Endothelial cell of umbilical vein (primary cell): ENCODE results near the gene LRRTM4. TPM values are rescaled to one million over a fixed set of nuclear protein-coding genes. Genes with fewer than 3 reads are reported as not detected.

ENCODE experiments used
- BruUV-seq: library from RNA; stranded (reverse); fragments of 400-500 nt; replicated peaks from 2 replicates; lab custom pipeline; 2021; lab: Mats Ljungman, UMichigan
- CTCF ChIA-PET: fragments of 300-600, 350-600 bp; sonication (Branson Sonifier 250); formaldehyde crosslinking; loops from one replicate; lab custom pipeline; 2021; ENCODE audit warnings: antibody characterized with exemption, inconsistent platforms; lab: Charles Lee
- POLR2A ChIA-PET: fragments of 300-600, 350-600 bp; sonication (Branson Sonifier 250); formaldehyde crosslinking; loops from one replicate; lab custom pipeline; 2021; ENCODE audit warnings: antibody characterized with exemption, inconsistent platforms; lab: Charles Lee
- DNase-seq: peaks from one replicate; pipeline ENCODE4 v3.0.0-alpha.2; 2011; ENCODE audit warnings: low read depth, low spot score
- FAIRE-seq: peaks from 2 replicates; lab custom pipeline; 2011; peaks lifted over from hg19 to GRCh38; lab: Jason Lieb, UNC
- H2AFZ ChIP-seq: 2 replicates; pipeline ENCODE4 v1.6.0; 2012; ENCODE audit warnings: low read depth, low read length, control low read depth, inconsistent platforms
- H3K27ac ChIP-seq: 2 replicates; pipeline ENCODE4 v1.5.1; 2011; ENCODE audit warnings: low read depth, mild to moderate bottlenecking, control low read depth, low read length, moderate library complexity; ENCODE audit not compliant: insufficient read depth
- H3K27me3 ChIP-seq, 2 experiments: 2 replicates each; pipeline versions ENCODE4 v1.6.0 to v1.6.1; 2011; ENCODE audit warnings: low read length in 2 of 2, mixed read lengths in 1 of 2; ENCODE audit not compliant: control insufficient read depth in 2 of 2, insufficient read depth in 2 of 2
- H3K36me3 ChIP-seq, 2 experiments: 2 replicates in 1 of 2; 3 replicates in 1 of 2; pipeline ENCODE4 v1.5.1; 2011; ENCODE audit warnings: low read length in 2 of 2, mild to moderate bottlenecking in 1 of 2, moderate library complexity in 1 of 2; ENCODE audit not compliant: control insufficient read depth in 2 of 2, insufficient read depth in 2 of 2; ENCODE audit errors: extremely low read depth in 1 of 2
- H3K4me1 ChIP-seq: 3 replicates; pipeline ENCODE4 v1.5.1; 2011; ENCODE audit warnings: mild to moderate bottlenecking, low read length; ENCODE audit not compliant: control insufficient read depth, insufficient read depth; ENCODE audit errors: extremely low read depth
- H3K4me2 ChIP-seq: 2 replicates; pipeline ENCODE4 v1.6.1; 2011; ENCODE audit warnings: low read length, control low read depth, mixed read lengths; ENCODE audit not compliant: insufficient read depth
- H3K4me3 ChIP-seq, 3 experiments: fragments of 200-600 bp in 1 of 3; sonication (generic), shearing (Covaris generic) in 1 of 3; replicated peaks in 1 of 3; 2 replicates each; pipeline ENCODE4 v1.5.1; 2011 to 2016; ENCODE audit warnings: control low read depth in 3 of 3, low read length in 3 of 3, mild to moderate bottlenecking in 2 of 3, inconsistent platforms in 1 of 3, low read depth in 1 of 3, moderate library complexity in 1 of 3; ENCODE audit not compliant: insufficient read depth in 1 of 3
- H3K79me2 ChIP-seq: 2 replicates; pipeline ENCODE4 v1.6.0; 2012; ENCODE audit warnings: low read length, inconsistent platforms; ENCODE audit not compliant: control insufficient read depth, insufficient read depth
- H3K9ac ChIP-seq: replicated peaks from 2 replicates; pipeline ENCODE3; 2011; ENCODE audit warnings: low read length, control low read depth; ENCODE audit not compliant: insufficient read depth; ENCODE audit errors: extremely low read depth
- H3K9me1 ChIP-seq: replicated peaks from 3 replicates; pipeline ENCODE4 v1.6.0; 2011; ENCODE audit warnings: mild to moderate bottlenecking, low read length; ENCODE audit not compliant: control insufficient read depth, insufficient read depth; ENCODE audit errors: extremely low read depth
- H3K9me3 ChIP-seq: replicated peaks from 2 replicates; pipeline ENCODE4 v1.5.1; 2012; ENCODE audit warnings: low read length, inconsistent platforms; ENCODE audit not compliant: control insufficient read depth, insufficient read depth
- H4K20me1 ChIP-seq: replicated peaks from 2 replicates; pipeline ENCODE3; 2011; ENCODE audit warnings: mild to moderate bottlenecking, low read length; ENCODE audit not compliant: control insufficient read depth, insufficient read depth; ENCODE audit errors: extremely low read depth
- EZH2 ChIP-seq: IDR thresholded peaks from 2 replicates; pipeline ENCODE4 v1.6.1; 2012; ENCODE audit warnings: borderline replicate concordance, low read depth, mild to moderate bottlenecking, moderate library complexity, low read length, inconsistent platforms; ENCODE audit not compliant: severe bottlenecking
- FOS ChIP-seq: IDR thresholded peaks from 2 replicates; pipeline ENCODE4 v1.6.1; 2011; ENCODE audit warnings: mild to moderate bottlenecking, low read length, moderate library complexity, borderline replicate concordance; ENCODE audit not compliant: insufficient read depth
- GATA2 ChIP-seq: IDR thresholded peaks from 2 replicates; pipeline ENCODE4 v1.7.0; 2011; ENCODE audit warnings: low read depth, mild to moderate bottlenecking, moderate library complexity, mixed read lengths, low read length; ENCODE audit not compliant: insufficient read length, insufficient read depth
- JUN ChIP-seq: IDR thresholded peaks from 2 replicates; pipeline ENCODE4 v1.6.1; 2011; ENCODE audit warnings: borderline replicate concordance, low read depth; ENCODE audit not compliant: insufficient read length, insufficient read depth
- MAX ChIP-seq: IDR thresholded peaks from 2 replicates; pipeline ENCODE4 v1.6.1; 2011; ENCODE audit not compliant: insufficient read depth, insufficient read length
- MYC ChIP-seq: IDR thresholded peaks from one replicate; pipeline ENCODE4 v1.6.1; 2011; ENCODE audit warnings: mild to moderate bottlenecking, low read depth, low read length
- POLR2A ChIP-seq: IDR thresholded peaks from 2 replicates; pipeline ENCODE4 v1.6.1; 2012; ENCODE audit warnings: low read depth, mild to moderate bottlenecking, control low read depth, low read length
- POLR2AphosphoS5 ChIP-seq: IDR thresholded peaks from 2 replicates; pipeline ENCODE4 v1.6.1; 2012; ENCODE audit warnings: low read depth, mild to moderate bottlenecking, control low read depth, low read length, moderate library complexity; ENCODE audit not compliant: insufficient read depth
- dilution Hi-C: fragments of 300-500 bp; cut with MboI; formaldehyde crosslinking; loops from one replicate; pipeline ENCODE4 v1.15.0; 2019; ENCODE audit warnings: low sequenced_read_pairs; ENCODE audit not compliant: extremely low pct_ligation_motif_present
- intact Hi-C: fragments of 100-400 bp; cut with micrococcal nuclease; formaldehyde crosslinking; loops from one replicate; pipeline ENCODE4 v1.10.0; 2022
- polyA plus RNA-seq, 4 experiments: library from polyadenylated mRNA; depleted of rRNA in 3 of 4; stranded (reverse) in 3 of 4; unstranded in 1 of 4; fragments of >200 nt; gene quantifications; 2 replicates each; pipeline versions ENCODE4 v1.2.1 to v1.2.3, GENCODE V29; 2011 to 2012; ENCODE audit warnings: missing spikeins in 1 of 4
- total RNA-seq: library from RNA; stranded (reverse); gene quantifications from 2 replicates; pipeline ENCODE4 v1.2.3, GENCODE V29; 2021
- TF ChIP-seq, protein P1 (sequence below), 2 donors: IDR thresholded peaks; 1 replicate in 1 of 2; 2 replicates in 1 of 2; pipeline ENCODE4 v1.5.1; 2011; ENCODE audit warnings: low read length in 2 of 2, mild to moderate bottlenecking in 2 of 2, moderate library complexity in 2 of 2, control low read depth in 1 of 2, inconsistent platforms in 1 of 2, low read depth in 1 of 2; ENCODE audit not compliant: insufficient read depth in 1 of 2; ENCODE audit errors: extremely low read depth in 1 of 2

LRRTM4 gene
- total and polyA plus RNA-seq, 2 donors (not counting 3 experiments of a cell fraction or from before 2014, with no cell fraction given), result not detected

GRCh38 chr2:76812156-76812555 lies 710.0 kb downstream of the LRRTM4 start:
- Histone ChIP-seq H3K27me3 (no peaks in the 10 kb centered on the region), H4K20me1 (no peaks in the 10 kb centered on the region), H3K27ac (no peak overlapping the region), H3K4me1 (no peaks in the 10 kb centered on the region), H3K4me2 (no peak overlapping the region), H2AFZ (no peak overlapping the region), H3K79me2 (no peaks in the 10 kb centered on the region), H3K4me3 (no peak overlapping the region), H3K36me3 (no peaks in the 10 kb centered on the region), H3K9me1 (no peaks in the 10 kb centered on the region), H3K9me3 (no peaks in the 10 kb centered on the region), H3K9ac (no peak overlapping the region)
- FAIRE-seq (no peak), DNase-seq (no peak)
- ChIA-PET POLR2A (no interaction called here), CTCF (interaction anchor here (0.8 kb wide), 1 partner anchor 10 kb away, joined by 4 read pairs; no protein-coding TSS in a partner anchor)
- dilution Hi-C loops (no loop called here), intact Hi-C loops (no loop called here)
- no TSS peak for BruUV-seq
- TF ChIP-seq POLR2AphosphoS5 (no peak), GATA2 (no peak), MAX (no peak), POLR2A (no peak)

DNA sequence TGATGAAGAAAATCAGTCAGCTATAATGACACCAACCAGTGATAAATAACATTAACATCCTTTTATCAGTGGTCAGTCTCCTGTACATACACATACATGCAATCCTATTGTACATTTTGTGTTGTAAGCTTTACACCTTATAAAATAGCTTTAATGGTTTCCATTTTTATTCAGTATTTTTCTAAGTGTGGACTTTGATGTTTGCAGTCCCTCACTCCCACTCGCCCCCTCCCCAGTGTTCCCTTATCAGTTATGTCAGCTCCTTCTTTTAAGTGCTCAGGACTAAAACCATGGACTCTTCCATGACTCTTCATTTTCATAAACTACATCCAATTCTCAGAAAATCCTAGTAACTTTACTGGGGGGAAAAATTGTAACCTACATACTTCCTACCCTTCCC lies 713.0 kb downstream of the LRRTM4 start:
- FAIRE-seq (no peak), DNase-seq (peak; percentile 2)
- Histone ChIP-seq H2AFZ (no peak overlapping the region), H3K36me3 (no peaks in the 10 kb centered on the region), H3K27me3 (no peaks in the 10 kb centered on the region), H3K4me3 (no peak overlapping the region), H3K4me2 (no peak overlapping the region), H3K9me3 (no peaks in the 10 kb centered on the region), H3K4me1 (no peaks in the 10 kb centered on the region), H3K9ac (no peak overlapping the region), H3K27ac (no peak overlapping the region), H4K20me1 (no peaks in the 10 kb centered on the region), H3K9me1 (no peaks in the 10 kb centered on the region), H3K79me2 (no peaks in the 10 kb centered on the region)
- no TSS peak for BruUV-seq
- intact Hi-C loops (no loop called here), dilution Hi-C loops (no loop called here)
- ChIA-PET CTCF (no interaction called here), POLR2A (no interaction called here)
- TF ChIP-seq FOS, result no peak
- no peak for TF ChIP-seq MYC
- no peak for TF ChIP-seq POLR2AphosphoS5
- no peak for TF ChIP-seq MAX
- no peak for TF ChIP-seq JUN
- no peak for TF ChIP-seq GATA2
- TF ChIP-seq POLR2A, result no peak
- TF ChIP-seq EZH2, result no peak
- TF ChIP-seq, protein P1, sequence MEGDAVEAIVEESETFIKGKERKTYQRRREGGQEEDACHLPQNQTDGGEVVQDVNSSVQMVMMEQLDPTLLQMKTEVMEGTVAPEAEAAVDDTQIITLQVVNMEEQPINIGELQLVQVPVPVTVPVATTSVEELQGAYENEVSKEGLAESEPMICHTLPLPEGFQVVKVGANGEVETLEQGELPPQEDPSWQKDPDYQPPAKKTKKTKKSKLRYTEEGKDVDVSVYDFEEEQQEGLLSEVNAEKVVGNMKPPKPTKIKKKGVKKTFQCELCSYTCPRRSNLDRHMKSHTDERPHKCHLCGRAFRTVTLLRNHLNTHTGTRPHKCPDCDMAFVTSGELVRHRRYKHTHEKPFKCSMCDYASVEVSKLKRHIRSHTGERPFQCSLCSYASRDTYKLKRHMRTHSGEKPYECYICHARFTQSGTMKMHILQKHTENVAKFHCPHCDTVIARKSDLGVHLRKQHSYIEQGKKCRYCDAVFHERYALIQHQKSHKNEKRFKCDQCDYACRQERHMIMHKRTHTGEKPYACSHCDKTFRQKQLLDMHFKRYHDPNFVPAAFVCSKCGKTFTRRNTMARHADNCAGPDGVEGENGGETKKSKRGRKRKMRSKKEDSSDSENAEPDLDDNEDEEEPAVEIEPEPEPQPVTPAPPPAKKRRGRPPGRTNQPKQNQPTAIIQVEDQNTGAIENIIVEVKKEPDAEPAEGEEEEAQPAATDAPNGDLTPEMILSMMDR (IDR thresholded peaks at IDR 0.05; ENCODE audit: extremely low read depth in 1 of 2, insufficient read depth in 1 of 2, low read depth in 1 of 2, low read length in 2 of 2), result no peak
